ENCODE measurements around the gene KRT77.

GRCh38 chr12:52667931-52668330 lies 35.4 kb downstream of the KRT77 start:
- TF ChIP-seq REST (IDR thresholded peaks at IDR 0.05; ENCODE audit: insufficient read depth in 1 of 2, low read depth in 2 of 2, low read length in 2 of 2) (no peak), POLR2AphosphoS5 (IDR thresholded peaks at IDR 0.05; ENCODE audit: low read depth, low read length) (no peak), SIN3A (IDR thresholded peaks at IDR 0.05; ENCODE audit: borderline replicate concordance, insufficient read depth, low read length) (no peak), FOXP2 (optimal IDR thresholded peaks at IDR 0.05; ENCODE audit: borderline replicate concordance, extremely low read depth, extremely low read length, insufficient read depth) (no peak)
